Activated naive CD4-positive, alpha-beta T cell treated with anti-CD3 and anti-CD28 coated beads, Interleukin-2, amount 10 ng/mL, durations not matched to agents 7 days and 5 days (primary cell): ENCODE data around the gene SDF4.

Source experiments
- CTCF ChIA-PET: fragments of 350-600 bp; sonication (Branson Sonifier 250); formaldehyde crosslinking; loops from one replicate; lab custom pipeline; 2021; ENCODE audit warnings: antibody characterized with exemption; lab: Charles Lee
- DNase-seq: peaks from one replicate; pipeline ENCODE4 v3.0.0-alpha.2; 2020
- H3K27ac Mint-ChIP-seq: one replicate; pipeline ENCODE4 v1.8.0; 2021; ENCODE audit warnings: mild to moderate bottlenecking, moderate library complexity, mixed read lengths
- H3K27me3 Mint-ChIP-seq: one replicate; pipeline ENCODE4 v1.8.0; 2021; ENCODE audit warnings: mild to moderate bottlenecking, mixed read lengths
- H3K36me3 Mint-ChIP-seq: one replicate; pipeline ENCODE4 v1.8.0; 2021; ENCODE audit warnings: mixed read lengths
- H3K4me1 Mint-ChIP-seq: one replicate; pipeline ENCODE4 v1.8.0; 2021; ENCODE audit warnings: mixed read lengths
- H3K4me3 Mint-ChIP-seq: one replicate; pipeline ENCODE4 v1.8.0; 2021; ENCODE audit warnings: mild to moderate bottlenecking, moderate library complexity, mixed read lengths
- H3K9me3 Mint-ChIP-seq: one replicate; pipeline ENCODE4 v1.8.0; 2021; ENCODE audit warnings: mixed read lengths

SDF4 gene

GRCh38 chr1:1185101-1185765 is 46.6 kb downstream of the SDF4 start:
- Mint-ChIP-seq H3K27ac (no peak overlapping the region), H3K9me3 (no peaks in the 10 kb centered on the region), H3K36me3 (no peaks in the 10 kb centered on the region), H3K27me3 (peaks cover 51% of the 10 kb centered on the region), H3K4me1 (peaks cover 2% of the 10 kb centered on the region), H3K4me3 (no peak overlapping the region)
- CTCF ChIA-PET: no interaction called here
- peak; percentile 7 for DNase-seq

- Mint-ChIP-seq H3K36me3 (no peaks in the 10 kb centered on the region), H3K4me3 (no peak overlapping the region), H3K27ac (no peak overlapping the region), H3K9me3 (no peaks in the 10 kb centered on the region), H3K4me1 (peaks cover 2% of the 10 kb centered on the region), H3K27me3 (peaks cover 47% of the 10 kb centered on the region)
- CTCF ChIA-PET: no interaction called here
- peak; percentile 18 for DNase-seq
Observed at GRCh38 chr1:1183833-1184775, 47.7 kb downstream of the SDF4 start.

GRCh38 chr1:1183221-1183747 is 48.5 kb downstream of the SDF4 start:
- Mint-ChIP-seq H3K4me1 (peaks cover 2% of the 10 kb centered on the region), H3K27ac (no peak overlapping the region), H3K4me3 (no peak overlapping the region), H3K9me3 (no peaks in the 10 kb centered on the region), H3K36me3 (no peaks in the 10 kb centered on the region), H3K27me3 (peaks cover 43% of the 10 kb centered on the region)
- CTCF ChIA-PET: no interaction called here
- DNase-seq: peak; percentile 19

- H3K4me1 Mint-ChIP-seq: peaks cover 2% of the 10 kb centered on the region
- peaks cover 41% of the 10 kb centered on the region for H3K27me3 Mint-ChIP-seq
- H3K9me3 Mint-ChIP-seq: no peaks in the 10 kb centered on the region
- no peaks in the 10 kb centered on the region for H3K36me3 Mint-ChIP-seq
- H3K27ac Mint-ChIP-seq: no peak overlapping the region
- DNase-seq: peak; percentile 23
- no peak overlapping the region for H3K4me3 Mint-ChIP-seq
- CTCF ChIA-PET: no interaction called here
Observed at GRCh38 chr1:1182491-1183220, 49.1 kb downstream of the SDF4 start.

- DNase-seq: peak; percentile 17
- H3K4me1 Mint-ChIP-seq: peaks cover 2% of the 10 kb centered on the region
- peaks cover 44% of the 10 kb centered on the region for H3K27me3 Mint-ChIP-seq
- no peaks in the 10 kb centered on the region for H3K36me3 Mint-ChIP-seq
- H3K4me3 Mint-ChIP-seq: no peak overlapping the region
- CTCF ChIA-PET: no interaction called here
- H3K27ac Mint-ChIP-seq: no peak overlapping the region
- H3K9me3 Mint-ChIP-seq: no peaks in the 10 kb centered on the region
Observed at GRCh38 chr1:1181938-1182410, 49.8 kb downstream of the SDF4 start.

- Mint-ChIP-seq H3K9me3 (no peaks in the 10 kb centered on the region), H3K4me3 (no peak overlapping the region), H3K27me3 (peaks cover 51% of the 10 kb centered on the region), H3K36me3 (no peaks in the 10 kb centered on the region), H3K27ac (no peak overlapping the region), H3K4me1 (peaks cover 2% of the 10 kb centered on the region)
- DNase-seq: peak; percentile 17
- CTCF ChIA-PET: no interaction called here
Observed at GRCh38 chr1:1181129-1181937, 50.5 kb downstream of the SDF4 start.

- peaks cover 53% of the 10 kb centered on the region for H3K27me3 Mint-ChIP-seq
- H3K27ac Mint-ChIP-seq: no peak overlapping the region
- no peaks in the 10 kb centered on the region for H3K36me3 Mint-ChIP-seq
- H3K9me3 Mint-ChIP-seq: no peaks in the 10 kb centered on the region
- H3K4me1 Mint-ChIP-seq: peaks cover 6% of the 10 kb centered on the region
- H3K4me3 Mint-ChIP-seq: no peak overlapping the region
- CTCF ChIA-PET: no interaction called here
- DNase-seq: peak; percentile 18
Observed at GRCh38 chr1:1179983-1180861, 51.6 kb downstream of the SDF4 start.

- H3K4me3 Mint-ChIP-seq: no peak overlapping the region
- H3K4me1 Mint-ChIP-seq: peaks cover 9% of the 10 kb centered on the region
- H3K27ac Mint-ChIP-seq: no peak overlapping the region
- DNase-seq: peak; percentile 20
- CTCF ChIA-PET: no interaction called here
- H3K36me3 Mint-ChIP-seq: no peaks in the 10 kb centered on the region
- H3K9me3 Mint-ChIP-seq: no peaks in the 10 kb centered on the region
- peaks cover 56% of the 10 kb centered on the region for H3K27me3 Mint-ChIP-seq
Observed at GRCh38 chr1:1179346-1179982, 52.3 kb downstream of the SDF4 start.

- DNase-seq: peak; percentile 21
- CTCF ChIA-PET: no interaction called here
- H3K36me3 Mint-ChIP-seq: no peaks in the 10 kb centered on the region
Observed at GRCh38 chr1:1178794-1179331, 52.9 kb downstream of the SDF4 start.

GRCh38 chr1:1177452-1178206 is 54.2 kb downstream of the SDF4 start:
- peak; percentile 8 for DNase-seq
- peaks cover 58% of the 10 kb centered on the region for H3K27me3 Mint-ChIP-seq
- peaks cover 21% of the 10 kb centered on the region for H3K4me1 Mint-ChIP-seq
- CTCF ChIA-PET: no interaction called here
- no peaks in the 10 kb centered on the region for H3K9me3 Mint-ChIP-seq
- H3K4me3 Mint-ChIP-seq: no peak overlapping the region
- H3K27ac Mint-ChIP-seq: no peak overlapping the region
- no peaks in the 10 kb centered on the region for H3K36me3 Mint-ChIP-seq

More at GRCh38 chr1:1178794-1179331, 52.9 kb downstream of the SDF4 start:
- Mint-ChIP-seq H3K4me3 (no peak overlapping the region), H3K4me1 (peaks cover 13% of the 10 kb centered on the region), H3K27ac (no peak overlapping the region), H3K27me3 (peaks cover 56% of the 10 kb centered on the region), H3K9me3 (no peaks in the 10 kb centered on the region)

GRCh38 chr1:1176931-1177330 is 54.9 kb downstream of the SDF4 start:
- peaks cover 58% of the 10 kb centered on the region for H3K27me3 Mint-ChIP-seq
- no peaks in the 10 kb centered on the region for H3K9me3 Mint-ChIP-seq
- peak; percentile 17 for DNase-seq
- H3K27ac Mint-ChIP-seq: no peak overlapping the region
- no peaks in the 10 kb centered on the region for H3K36me3 Mint-ChIP-seq
- H3K4me1 Mint-ChIP-seq: peaks cover 26% of the 10 kb centered on the region
- CTCF ChIA-PET: no interaction called here
- no peak overlapping the region for H3K4me3 Mint-ChIP-seq
